Loucy (cell line): ENCODE data around the gene NDUFB7.

ENCODE experiments used
- H2AFZ ChIP-seq: fragments of 200-600 bp; sonication (generic); 2 replicates; pipeline ENCODE4 v1.6.0; 2016; ENCODE audit warnings: antibody characterized with exemption, mild to moderate bottlenecking, low read length, moderate library complexity
- H3F3A ChIP-seq: fragments of 200-600 bp; 2 replicates; pipeline ENCODE4 v1.6.0; 2016; ENCODE audit warnings: antibody characterized with exemption, low read depth, mild to moderate bottlenecking
- H3K27me3 ChIP-seq: fragments of 200-600 bp; sonication (generic); 2 replicates; pipeline ENCODE4 v1.6.1; 2014; ENCODE audit warnings: low read length, mild to moderate bottlenecking; ENCODE audit not compliant: insufficient read depth, poor library complexity, severe bottlenecking
- H3K36me3 ChIP-seq: fragments of 200-600 bp; sonication (generic); 2 replicates; pipeline ENCODE4 v1.6.1; 2016; ENCODE audit warnings: low read length; ENCODE audit not compliant: insufficient read depth
- H3K4me1 ChIP-seq: fragments of 200-600 bp; sonication (generic); 2 replicates; pipeline ENCODE4 v1.5.1; 2014; ENCODE audit warnings: low read length, mild to moderate bottlenecking; ENCODE audit not compliant: insufficient read depth, poor library complexity, severe bottlenecking
- H3K4me2 ChIP-seq: fragments of 200-600 bp; sonication (generic); 2 replicates; pipeline ENCODE4 v1.6.0; 2014; ENCODE audit warnings: antibody characterized with exemption, low read length, low read depth, mild to moderate bottlenecking; ENCODE audit not compliant: poor library complexity, severe bottlenecking
- H3K4me3 ChIP-seq: fragments of 200-600 bp; sonication (generic); 2 replicates; pipeline ENCODE4 v1.5.1; 2014; ENCODE audit warnings: low read length, mild to moderate bottlenecking, mixed read lengths; ENCODE audit not compliant: poor library complexity, severe bottlenecking
- H3K79me2 ChIP-seq: fragments of 200-600 bp; sonication (generic); 2 replicates; pipeline ENCODE4 v1.6.1; 2014; ENCODE audit warnings: low read length; ENCODE audit not compliant: insufficient read depth
- H3K9ac ChIP-seq: fragments of 200-600 bp; sonication (generic); 2 replicates; pipeline ENCODE4 v1.6.0; 2014; ENCODE audit warnings: mild to moderate bottlenecking, low read depth, low read length, moderate library complexity; ENCODE audit not compliant: poor library complexity, severe bottlenecking
- H3K9me2 ChIP-seq: fragments of 200-600 bp; sonication (generic); replicated peaks from 2 replicates; pipeline ENCODE4 v1.6.1; 2016; ENCODE audit warnings: low read depth, low read length, mixed read lengths
- H3K9me3 ChIP-seq: fragments of 200-600 bp; sonication (generic); 2 replicates; pipeline ENCODE4 v1.6.1; 2014; ENCODE audit warnings: mild to moderate bottlenecking, antibody characterized with exemption, low read length, low read depth; ENCODE audit not compliant: insufficient read depth
- H4K20me1 ChIP-seq: fragments of 200-600 bp; sonication (generic); 2 replicates; pipeline ENCODE4 v1.6.0; 2014; ENCODE audit warnings: antibody characterized with exemption, low read length, mild to moderate bottlenecking; ENCODE audit not compliant: insufficient read depth, poor library complexity, severe bottlenecking
- EZH2phosphoT487 ChIP-seq: fragments of 200-600 bp; IDR thresholded peaks from 2 replicates; pipeline ENCODE4 v1.6.1; 2018; ENCODE audit warnings: antibody characterized with exemption, mild to moderate bottlenecking, moderate library complexity, borderline replicate concordance
- TF ChIP-seq, protein P1 (sequence below): fragments of 200-600 bp; sonication (generic); conservative IDR thresholded peaks from 2 replicates; pipeline ENCODE4 v1.5.1; 2014; ENCODE audit warnings: mild to moderate bottlenecking, antibody characterized with exemption, low read length

The NDUFB7 gene

DNA sequence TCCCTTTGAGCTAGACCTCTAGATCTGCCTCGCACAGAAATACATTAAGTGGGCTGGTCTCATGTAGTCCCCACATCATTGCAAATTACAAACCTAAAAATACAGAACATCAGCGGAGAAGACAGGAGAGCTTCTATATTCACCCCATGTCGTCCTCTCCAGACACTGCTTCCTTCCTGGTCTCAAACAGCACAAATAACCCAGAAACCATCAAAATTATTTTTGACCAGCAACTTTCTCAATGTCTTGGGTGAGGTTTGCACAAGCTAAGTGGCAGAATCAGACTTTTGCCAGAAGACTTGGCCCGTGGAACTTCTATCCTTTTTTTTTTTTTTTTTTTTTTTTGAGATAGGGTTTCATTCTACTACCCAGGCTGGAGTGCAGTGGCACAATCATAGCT lies 39.2 kb upstream of the NDUFB7 start:
- Histone ChIP-seq H3K27me3 (peaks cover 17% of the 10 kb centered on the region), H4K20me1 (no peaks in the 10 kb centered on the region), H3K36me3 (no peaks in the 10 kb centered on the region), H3K79me2 (no peaks in the 10 kb centered on the region), H3K9me3 (no peaks in the 10 kb centered on the region), H3K4me1 (no peaks in the 10 kb centered on the region), H3F3A (no peaks in the 10 kb centered on the region), H3K9me2 (no peaks in the 10 kb centered on the region), H2AFZ (no peak overlapping the region), H3K4me3 (no peak overlapping the region), H3K4me2 (no peak overlapping the region), H3K9ac (no peak overlapping the region)
- TF ChIP-seq EZH2phosphoT487, result no peak
- TF ChIP-seq, protein P1, sequence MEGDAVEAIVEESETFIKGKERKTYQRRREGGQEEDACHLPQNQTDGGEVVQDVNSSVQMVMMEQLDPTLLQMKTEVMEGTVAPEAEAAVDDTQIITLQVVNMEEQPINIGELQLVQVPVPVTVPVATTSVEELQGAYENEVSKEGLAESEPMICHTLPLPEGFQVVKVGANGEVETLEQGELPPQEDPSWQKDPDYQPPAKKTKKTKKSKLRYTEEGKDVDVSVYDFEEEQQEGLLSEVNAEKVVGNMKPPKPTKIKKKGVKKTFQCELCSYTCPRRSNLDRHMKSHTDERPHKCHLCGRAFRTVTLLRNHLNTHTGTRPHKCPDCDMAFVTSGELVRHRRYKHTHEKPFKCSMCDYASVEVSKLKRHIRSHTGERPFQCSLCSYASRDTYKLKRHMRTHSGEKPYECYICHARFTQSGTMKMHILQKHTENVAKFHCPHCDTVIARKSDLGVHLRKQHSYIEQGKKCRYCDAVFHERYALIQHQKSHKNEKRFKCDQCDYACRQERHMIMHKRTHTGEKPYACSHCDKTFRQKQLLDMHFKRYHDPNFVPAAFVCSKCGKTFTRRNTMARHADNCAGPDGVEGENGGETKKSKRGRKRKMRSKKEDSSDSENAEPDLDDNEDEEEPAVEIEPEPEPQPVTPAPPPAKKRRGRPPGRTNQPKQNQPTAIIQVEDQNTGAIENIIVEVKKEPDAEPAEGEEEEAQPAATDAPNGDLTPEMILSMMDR, result no peak

DNA sequence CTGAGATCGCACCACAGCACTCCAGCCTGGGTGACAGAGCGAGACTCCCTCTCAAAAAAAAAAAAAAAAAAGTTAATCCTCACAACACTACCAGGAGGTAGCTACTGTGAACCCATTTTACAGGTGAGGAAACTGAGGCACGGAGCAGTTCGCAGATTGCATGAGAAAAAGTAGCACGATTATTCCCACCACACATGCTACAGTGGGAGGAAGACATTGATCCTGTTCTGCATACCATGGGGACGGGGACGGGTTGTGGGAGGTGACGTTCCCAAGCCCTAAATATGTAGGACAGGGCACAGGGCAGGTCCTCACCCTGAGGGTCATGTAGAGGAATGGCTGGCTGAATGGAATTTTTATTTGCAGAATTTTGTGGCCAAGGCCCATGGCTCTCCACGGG lies 34.8 kb upstream of the NDUFB7 start:
- no peak overlapping the region for H3K9ac ChIP-seq
- no peak for TF ChIP-seq EZH2phosphoT487
- TF ChIP-seq, protein P1, result no peak

DNA sequence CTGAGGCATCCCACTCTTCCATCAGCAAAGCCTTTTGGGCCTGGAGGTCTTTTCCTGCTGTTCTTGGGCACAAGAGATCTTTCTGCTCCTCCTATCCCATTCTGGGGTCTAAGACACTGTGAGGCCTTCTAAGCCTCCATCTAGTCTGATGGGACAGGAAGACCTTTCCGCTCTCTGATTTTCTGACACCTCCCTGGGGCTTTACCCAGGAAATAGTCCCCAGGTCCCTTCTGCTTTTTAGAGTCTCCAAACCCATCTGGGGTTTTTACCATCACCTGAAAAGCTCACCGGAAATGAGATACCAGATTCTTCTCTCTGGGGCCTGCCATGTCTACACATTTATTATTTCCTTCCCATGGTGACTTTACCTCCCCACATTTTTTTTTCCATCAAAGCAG lies 32.1 kb upstream of the NDUFB7 start:
- Histone ChIP-seq H3K36me3 (no peaks in the 10 kb centered on the region), H3F3A (0 out of 2 replicates have a peak, but pooled peaks cover 4% of the 10 kb centered on the region), H3K9ac (no peak overlapping the region), H4K20me1 (no peaks in the 10 kb centered on the region), H3K9me3 (no peaks in the 10 kb centered on the region), H3K4me2 (peak overlapping the region; percentile 0), H3K9me2 (no peaks in the 10 kb centered on the region), H3K4me3 (no peak overlapping the region), H3K4me1 (peaks cover 14% of the 10 kb centered on the region), H3K27me3 (peaks cover 46% of the 10 kb centered on the region), H2AFZ (no peak overlapping the region), H3K79me2 (no peaks in the 10 kb centered on the region)
- peak; percentile 98 for TF ChIP-seq EZH2phosphoT487
- TF ChIP-seq, protein P1, result no peak

More for the DNA sequence above, 34.8 kb upstream of the NDUFB7 start:
- Histone ChIP-seq H2AFZ (no peak overlapping the region), H3K9me3 (no peaks in the 10 kb centered on the region), H3K4me3 (no peak overlapping the region), H3K9me2 (no peaks in the 10 kb centered on the region), H3F3A (0 out of 2 replicates have a peak, but pooled peaks cover 4% of the 10 kb centered on the region), H3K4me2 (no peak overlapping the region), H3K4me1 (peaks cover 14% of the 10 kb centered on the region), H3K27me3 (peaks cover 40% of the 10 kb centered on the region), H3K79me2 (no peaks in the 10 kb centered on the region), H4K20me1 (no peaks in the 10 kb centered on the region), H3K36me3 (no peaks in the 10 kb centered on the region)
